ENCODE results near the gene EFCAB10. TPM values are rescaled to one million over a fixed set of nuclear protein-coding genes. Genes with fewer than 3 reads are reported as not detected.
A peak's percentile ranks its signal among the peaks of the same experiment; 100 is the strongest.

Gene EFCAB10
- total RNA-seq, 1 experiment from 2014 or later = 3.0 TPM

DNA sequence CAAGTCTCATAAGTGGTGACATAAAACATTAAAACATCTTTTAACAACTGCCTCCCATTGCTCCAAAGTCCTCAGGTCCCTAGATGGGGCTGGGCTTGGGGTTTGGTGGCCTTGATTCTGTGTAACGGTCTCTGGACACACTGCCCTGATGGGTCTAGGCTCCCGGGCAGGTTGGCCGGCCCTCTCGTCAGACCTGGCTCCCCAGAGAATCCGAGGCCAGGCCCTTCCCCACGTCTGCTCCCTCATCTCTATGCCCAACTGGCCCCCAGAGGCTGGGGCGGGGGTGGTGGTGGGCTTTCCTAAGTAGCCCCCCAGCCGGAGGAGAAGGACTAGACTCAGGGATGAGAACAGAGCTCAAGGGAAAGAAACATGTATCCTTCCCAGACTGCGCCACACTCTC, 31.5 kb upstream of the EFCAB10 start (continued):
- TF ChIP-seq, protein P1, sequence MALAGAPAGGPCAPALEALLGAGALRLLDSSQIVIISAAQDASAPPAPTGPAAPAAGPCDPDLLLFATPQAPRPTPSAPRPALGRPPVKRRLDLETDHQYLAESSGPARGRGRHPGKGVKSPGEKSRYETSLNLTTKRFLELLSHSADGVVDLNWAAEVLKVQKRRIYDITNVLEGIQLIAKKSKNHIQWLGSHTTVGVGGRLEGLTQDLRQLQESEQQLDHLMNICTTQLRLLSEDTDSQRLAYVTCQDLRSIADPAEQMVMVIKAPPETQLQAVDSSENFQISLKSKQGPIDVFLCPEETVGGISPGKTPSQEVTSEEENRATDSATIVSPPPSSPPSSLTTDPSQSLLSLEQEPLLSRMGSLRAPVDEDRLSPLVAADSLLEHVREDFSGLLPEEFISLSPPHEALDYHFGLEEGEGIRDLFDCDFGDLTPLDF (CRISPR knock-in tag; IDR thresholded peaks at IDR 0.05) = no peak
- TF ChIP-seq, protein P2, sequence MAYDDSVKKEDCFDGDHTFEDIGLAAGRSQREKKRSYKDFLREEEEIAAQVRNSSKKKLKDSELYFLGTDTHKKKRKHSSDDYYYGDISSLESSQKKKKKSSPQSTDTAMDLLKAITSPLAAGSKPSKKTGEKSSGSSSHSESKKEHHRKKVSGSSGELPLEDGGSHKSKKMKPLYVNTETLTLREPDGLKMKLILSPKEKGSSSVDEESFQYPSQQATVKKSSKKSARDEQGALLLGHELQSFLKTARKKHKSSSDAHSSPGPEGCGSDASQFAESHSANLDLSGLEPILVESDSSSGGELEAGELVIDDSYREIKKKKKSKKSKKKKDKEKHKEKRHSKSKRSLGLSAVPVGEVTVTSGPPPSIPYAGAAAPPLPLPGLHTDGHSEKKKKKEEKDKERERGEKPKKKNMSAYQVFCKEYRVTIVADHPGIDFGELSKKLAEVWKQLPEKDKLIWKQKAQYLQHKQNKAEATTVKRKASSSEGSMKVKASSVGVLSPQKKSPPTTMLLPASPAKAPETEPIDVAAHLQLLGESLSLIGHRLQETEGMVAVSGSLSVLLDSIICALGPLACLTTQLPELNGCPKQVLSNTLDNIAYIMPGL (CRISPR knock-in tag; IDR thresholded peaks at IDR 0.05) = no peak
- TF ChIP-seq ZNF138 (CRISPR knock-in tag; conservative IDR thresholded peaks at IDR 0.05) (no peak), ZNF317 (CRISPR knock-in tag; IDR thresholded peaks at IDR 0.05; ENCODE audit: borderline replicate concordance, low read depth) (no peak)
- TF ChIP-seq, protein P3, sequence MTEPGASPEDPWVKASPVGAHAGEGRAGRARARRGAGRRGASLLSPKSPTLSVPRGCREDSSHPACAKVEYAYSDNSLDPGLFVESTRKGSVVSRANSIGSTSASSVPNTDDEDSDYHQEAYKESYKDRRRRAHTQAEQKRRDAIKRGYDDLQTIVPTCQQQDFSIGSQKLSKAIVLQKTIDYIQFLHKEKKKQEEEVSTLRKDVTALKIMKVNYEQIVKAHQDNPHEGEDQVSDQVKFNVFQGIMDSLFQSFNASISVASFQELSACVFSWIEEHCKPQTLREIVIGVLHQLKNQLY (CRISPR knock-in tag; IDR thresholded peaks at IDR 0.05) = no peak

DNA sequence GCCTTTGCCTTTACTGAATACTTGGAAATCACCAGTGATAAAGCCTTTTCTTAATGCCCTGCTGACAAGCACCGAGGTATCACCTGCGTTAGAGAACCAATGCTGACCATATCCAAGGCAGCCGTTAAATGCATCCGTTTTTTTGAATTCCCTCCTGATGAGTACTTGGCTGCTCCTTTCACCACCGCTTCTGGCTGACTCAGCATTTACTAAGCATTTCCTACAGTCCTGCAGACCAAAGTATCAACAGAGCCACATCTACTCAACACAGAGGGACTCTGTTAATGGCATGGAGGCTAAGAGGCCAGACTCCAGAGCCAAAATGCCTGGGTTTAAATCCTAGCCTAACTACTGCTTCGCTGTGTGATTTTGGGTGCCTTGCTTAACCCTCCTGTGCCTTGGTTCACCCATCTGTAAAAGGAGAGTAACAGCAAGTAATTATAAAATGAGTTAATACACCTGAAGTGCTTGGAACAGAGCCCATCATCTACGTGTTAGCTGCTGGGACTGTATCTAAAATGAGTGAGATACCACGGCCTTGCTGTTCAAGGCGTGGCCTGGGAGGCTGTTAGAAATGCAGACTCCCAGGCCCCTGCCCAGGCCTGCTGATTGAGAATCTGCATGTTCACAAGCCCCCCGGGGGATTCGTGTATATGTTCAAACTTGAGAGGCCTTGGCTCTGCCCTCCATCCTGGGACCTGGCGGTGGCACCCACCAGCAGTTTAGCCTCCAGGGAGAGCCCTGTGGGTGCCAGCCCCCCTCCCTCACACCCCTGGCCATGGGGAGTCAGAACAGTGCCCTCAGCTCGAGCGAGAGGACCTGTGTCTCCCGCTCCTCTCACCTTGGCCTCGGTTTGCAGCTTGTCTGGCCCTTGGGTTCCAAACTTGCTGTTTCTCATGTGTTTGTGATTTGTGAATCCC, 30.8 kb upstream of the EFCAB10 start:
- H3K9me3 Mint-ChIP-seq = no peaks in the 10 kb centered on the region
- no peaks in the 10 kb centered on the region for H3K27me3 Mint-ChIP-seq (ENCODE audit: low read depth)
- peaks cover 13% of the 10 kb centered on the region for H3K4me1 Mint-ChIP-seq
- ATAC-seq (no peak), DNase-seq (ENCODE audit: low spot score) (no peak)
- POLR2A ChIA-PET = no interaction called here
- no peak overlapping the region for H3K4me3 Mint-ChIP-seq
- peaks cover 35% of the 10 kb centered on the region for H3K36me3 Mint-ChIP-seq
- H3K27ac Mint-ChIP-seq = peak overlapping the region; percentile 49; the same call in 1 of the 2 replicates
- CTCF ChIA-PET = no interaction called here
- TF ChIP-seq TP53 (CRISPR knock-in tag; IDR thresholded peaks at IDR 0.05) (no peak), NFATC4 (CRISPR knock-in tag; IDR thresholded peaks at IDR 0.05) (no peak)
- TF ChIP-seq, protein P4, sequence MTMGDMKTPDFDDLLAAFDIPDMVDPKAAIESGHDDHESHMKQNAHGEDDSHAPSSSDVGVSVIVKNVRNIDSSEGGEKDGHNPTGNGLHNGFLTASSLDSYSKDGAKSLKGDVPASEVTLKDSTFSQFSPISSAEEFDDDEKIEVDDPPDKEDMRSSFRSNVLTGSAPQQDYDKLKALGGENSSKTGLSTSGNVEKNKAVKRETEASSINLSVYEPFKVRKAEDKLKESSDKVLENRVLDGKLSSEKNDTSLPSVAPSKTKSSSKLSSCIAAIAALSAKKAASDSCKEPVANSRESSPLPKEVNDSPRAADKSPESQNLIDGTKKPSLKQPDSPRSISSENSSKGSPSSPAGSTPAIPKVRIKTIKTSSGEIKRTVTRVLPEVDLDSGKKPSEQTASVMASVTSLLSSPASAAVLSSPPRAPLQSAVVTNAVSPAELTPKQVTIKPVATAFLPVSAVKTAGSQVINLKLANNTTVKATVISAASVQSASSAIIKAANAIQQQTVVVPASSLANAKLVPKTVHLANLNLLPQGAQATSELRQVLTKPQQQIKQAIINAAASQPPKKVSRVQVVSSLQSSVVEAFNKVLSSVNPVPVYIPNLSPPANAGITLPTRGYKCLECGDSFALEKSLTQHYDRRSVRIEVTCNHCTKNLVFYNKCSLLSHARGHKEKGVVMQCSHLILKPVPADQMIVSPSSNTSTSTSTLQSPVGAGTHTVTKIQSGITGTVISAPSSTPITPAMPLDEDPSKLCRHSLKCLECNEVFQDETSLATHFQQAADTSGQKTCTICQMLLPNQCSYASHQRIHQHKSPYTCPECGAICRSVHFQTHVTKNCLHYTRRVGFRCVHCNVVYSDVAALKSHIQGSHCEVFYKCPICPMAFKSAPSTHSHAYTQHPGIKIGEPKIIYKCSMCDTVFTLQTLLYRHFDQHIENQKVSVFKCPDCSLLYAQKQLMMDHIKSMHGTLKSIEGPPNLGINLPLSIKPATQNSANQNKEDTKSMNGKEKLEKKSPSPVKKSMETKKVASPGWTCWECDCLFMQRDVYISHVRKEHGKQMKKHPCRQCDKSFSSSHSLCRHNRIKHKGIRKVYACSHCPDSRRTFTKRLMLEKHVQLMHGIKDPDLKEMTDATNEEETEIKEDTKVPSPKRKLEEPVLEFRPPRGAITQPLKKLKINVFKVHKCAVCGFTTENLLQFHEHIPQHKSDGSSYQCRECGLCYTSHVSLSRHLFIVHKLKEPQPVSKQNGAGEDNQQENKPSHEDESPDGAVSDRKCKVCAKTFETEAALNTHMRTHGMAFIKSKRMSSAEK (CRISPR knock-in tag; IDR thresholded peaks at IDR 0.05; ENCODE audit: borderline replicate concordance) = no peak
- TF ChIP-seq, protein P5, sequence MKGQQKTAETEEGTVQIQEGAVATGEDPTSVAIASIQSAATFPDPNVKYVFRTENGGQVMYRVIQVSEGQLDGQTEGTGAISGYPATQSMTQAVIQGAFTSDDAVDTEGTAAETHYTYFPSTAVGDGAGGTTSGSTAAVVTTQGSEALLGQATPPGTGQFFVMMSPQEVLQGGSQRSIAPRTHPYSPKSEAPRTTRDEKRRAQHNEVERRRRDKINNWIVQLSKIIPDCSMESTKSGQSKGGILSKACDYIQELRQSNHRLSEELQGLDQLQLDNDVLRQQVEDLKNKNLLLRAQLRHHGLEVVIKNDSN (CRISPR knock-in tag; IDR thresholded peaks at IDR 0.05) = no peak

DNA sequence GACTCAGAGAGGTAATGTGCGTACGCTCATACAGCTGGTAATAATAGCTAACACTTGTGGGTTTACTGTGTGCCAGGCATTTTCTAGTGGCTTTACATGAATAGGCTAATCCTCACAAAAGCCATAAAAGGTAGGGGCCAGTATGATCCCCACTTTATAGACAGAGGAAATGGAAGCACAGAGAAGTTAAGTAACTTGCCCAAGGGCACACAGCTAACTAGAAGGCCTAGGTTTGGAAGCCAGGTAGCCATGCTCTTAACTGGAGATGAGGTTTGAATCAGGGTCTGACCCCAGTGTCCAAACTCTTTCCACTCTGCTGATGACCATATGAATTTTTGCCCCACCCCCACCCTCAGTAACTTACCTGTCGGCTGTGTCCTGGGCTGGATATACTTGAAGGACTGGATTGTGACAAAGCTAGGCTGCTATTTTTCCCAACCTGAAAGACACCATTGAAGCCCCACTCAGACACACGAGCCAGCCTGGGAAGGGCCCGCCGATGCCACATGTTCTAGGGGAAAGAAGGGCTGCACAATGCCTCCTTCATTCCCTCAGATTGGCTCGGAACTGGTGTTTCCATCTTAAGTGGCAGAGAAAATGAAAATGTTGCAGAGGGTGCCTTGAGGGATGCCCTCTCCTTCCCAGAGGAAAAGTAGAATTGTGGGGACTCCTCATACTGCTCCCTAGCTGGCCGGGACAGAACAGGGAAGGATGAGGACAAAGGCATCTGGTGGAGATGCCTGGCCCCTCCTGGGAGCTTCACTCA, 29.1 kb upstream of the EFCAB10 start:
- H3K9me3 Mint-ChIP-seq = no peaks in the 10 kb centered on the region
- CTCF ChIA-PET = interaction anchor here (0.6 to 0.8 kb wide), 2 partner anchors 33 to 64 kb away, joined by 3 to 4 read pairs; no protein-coding TSS in a partner anchor
- no peaks in the 10 kb centered on the region for H3K27me3 Mint-ChIP-seq (ENCODE audit: low read depth)
- H3K27ac Mint-ChIP-seq = peak overlapping the region; percentile 26; the same call in 1 of the 2 replicates
- H3K4me3 Mint-ChIP-seq = no peak overlapping the region
- peaks cover 13% of the 10 kb centered on the region for H3K4me1 Mint-ChIP-seq
- peaks cover 26% of the 10 kb centered on the region for H3K36me3 Mint-ChIP-seq
- DNase-seq (ENCODE audit: low spot score) (no peak), ATAC-seq (peak; percentile 30; the same call in 1 of the 2 replicates)
- POLR2A ChIA-PET = no interaction called here
- TF ChIP-seq ZNF138 (CRISPR knock-in tag; conservative IDR thresholded peaks at IDR 0.05) (no peak), SP1 (CRISPR knock-in tag; conservative IDR thresholded peaks at IDR 0.05) (no peak), RORB (CRISPR knock-in tag; IDR thresholded peaks at IDR 0.05) (no peak), SMAD4 (CRISPR knock-in tag; IDR thresholded peaks at IDR 0.05) (no peak)
- TF ChIP-seq, protein P6, sequence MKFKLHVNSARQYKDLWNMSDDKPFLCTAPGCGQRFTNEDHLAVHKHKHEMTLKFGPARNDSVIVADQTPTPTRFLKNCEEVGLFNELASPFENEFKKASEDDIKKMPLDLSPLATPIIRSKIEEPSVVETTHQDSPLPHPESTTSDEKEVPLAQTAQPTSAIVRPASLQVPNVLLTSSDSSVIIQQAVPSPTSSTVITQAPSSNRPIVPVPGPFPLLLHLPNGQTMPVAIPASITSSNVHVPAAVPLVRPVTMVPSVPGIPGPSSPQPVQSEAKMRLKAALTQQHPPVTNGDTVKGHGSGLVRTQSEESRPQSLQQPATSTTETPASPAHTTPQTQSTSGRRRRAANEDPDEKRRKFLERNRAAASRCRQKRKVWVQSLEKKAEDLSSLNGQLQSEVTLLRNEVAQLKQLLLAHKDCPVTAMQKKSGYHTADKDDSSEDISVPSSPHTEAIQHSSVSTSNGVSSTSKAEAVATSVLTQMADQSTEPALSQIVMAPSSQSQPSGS (CRISPR knock-in tag; IDR thresholded peaks at IDR 0.05; ENCODE audit: borderline replicate concordance, low read depth) = no peak
- TF ChIP-seq, protein P7, sequence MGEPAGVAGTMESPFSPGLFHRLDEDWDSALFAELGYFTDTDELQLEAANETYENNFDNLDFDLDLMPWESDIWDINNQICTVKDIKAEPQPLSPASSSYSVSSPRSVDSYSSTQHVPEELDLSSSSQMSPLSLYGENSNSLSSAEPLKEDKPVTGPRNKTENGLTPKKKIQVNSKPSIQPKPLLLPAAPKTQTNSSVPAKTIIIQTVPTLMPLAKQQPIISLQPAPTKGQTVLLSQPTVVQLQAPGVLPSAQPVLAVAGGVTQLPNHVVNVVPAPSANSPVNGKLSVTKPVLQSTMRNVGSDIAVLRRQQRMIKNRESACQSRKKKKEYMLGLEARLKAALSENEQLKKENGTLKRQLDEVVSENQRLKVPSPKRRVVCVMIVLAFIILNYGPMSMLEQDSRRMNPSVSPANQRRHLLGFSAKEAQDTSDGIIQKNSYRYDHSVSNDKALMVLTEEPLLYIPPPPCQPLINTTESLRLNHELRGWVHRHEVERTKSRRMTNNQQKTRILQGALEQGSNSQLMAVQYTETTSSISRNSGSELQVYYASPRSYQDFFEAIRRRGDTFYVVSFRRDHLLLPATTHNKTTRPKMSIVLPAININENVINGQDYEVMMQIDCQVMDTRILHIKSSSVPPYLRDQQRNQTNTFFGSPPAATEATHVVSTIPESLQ (CRISPR knock-in tag; IDR thresholded peaks at IDR 0.05) = no peak
- TF ChIP-seq, protein P8, sequence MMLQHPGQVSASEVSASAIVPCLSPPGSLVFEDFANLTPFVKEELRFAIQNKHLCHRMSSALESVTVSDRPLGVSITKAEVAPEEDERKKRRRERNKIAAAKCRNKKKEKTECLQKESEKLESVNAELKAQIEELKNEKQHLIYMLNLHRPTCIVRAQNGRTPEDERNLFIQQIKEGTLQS (CRISPR knock-in tag; conservative IDR thresholded peaks at IDR 0.05) = no peak
- TF ChIP-seq, protein P1 (CRISPR knock-in tag; IDR thresholded peaks at IDR 0.05) = no peak

All from WTC11 (cell line).